ENCODE results near the gene ASTE1.
"Not testable (repeated sequence)": the region's sequence is repeated elsewhere in the genome, so short reads cannot be mapped to it uniquely, and the experiment has no call there.

The ASTE1 gene

GRCh38 chr3:131008326-131008725, 18.3 kb downstream of the ASTE1 start:
- DNase-seq: no peak

DNA sequence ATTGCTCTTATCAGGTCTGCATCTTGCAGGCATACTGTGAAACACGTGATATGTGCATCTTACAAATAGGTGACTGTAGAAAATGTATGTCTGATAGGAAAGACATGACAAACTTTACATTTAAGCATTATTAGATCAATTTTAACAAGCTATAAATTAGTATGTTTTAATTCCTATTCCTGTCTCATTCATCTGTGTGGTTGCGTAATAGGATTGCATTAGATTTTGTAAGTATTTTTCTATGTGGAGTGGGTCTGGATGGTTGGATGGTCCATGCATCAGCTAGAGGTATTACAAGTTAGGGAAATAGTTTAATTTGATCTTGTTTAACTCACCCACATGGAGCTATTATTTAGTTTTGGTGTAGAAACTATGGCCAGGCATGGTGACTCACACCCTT, 18.8 kb downstream of the ASTE1 start:
- DNase-seq: no peak

DNA sequence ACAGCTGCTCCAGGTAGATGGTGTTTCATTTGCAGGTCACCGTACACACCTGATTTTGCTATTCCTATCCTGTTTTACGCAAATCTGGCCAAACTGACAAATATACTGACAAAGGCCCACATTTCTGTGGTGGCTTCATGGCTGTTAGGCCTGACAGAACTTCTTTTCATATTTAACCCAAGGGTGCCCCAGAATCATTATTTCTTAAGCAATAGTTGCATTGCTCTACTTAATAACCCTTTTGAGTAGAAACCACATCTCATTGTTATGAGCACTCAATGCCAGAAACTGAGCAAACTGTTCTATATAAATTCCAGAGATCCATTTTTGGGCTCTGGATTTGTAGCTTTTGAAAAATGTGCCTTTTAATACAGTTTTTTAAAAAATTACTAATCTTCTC, 19.4 kb downstream of the ASTE1 start:
- DNase-seq: no peak

GRCh38 chr3:131004603-131005002, 22.0 kb downstream of the ASTE1 start:
- DNase-seq: no peak

GRCh38 chr3:131001071-131001470, 25.6 kb downstream of the ASTE1 start:
- DNase-seq: no peak

GRCh38 chr3:130997289-130997688, 29.3 kb downstream of the ASTE1 start:
- no peak for DNase-seq

- DNase-seq: no peak
Measured at GRCh38 chr3:130992344-130992743, 34.3 kb downstream of the ASTE1 start.

DNA sequence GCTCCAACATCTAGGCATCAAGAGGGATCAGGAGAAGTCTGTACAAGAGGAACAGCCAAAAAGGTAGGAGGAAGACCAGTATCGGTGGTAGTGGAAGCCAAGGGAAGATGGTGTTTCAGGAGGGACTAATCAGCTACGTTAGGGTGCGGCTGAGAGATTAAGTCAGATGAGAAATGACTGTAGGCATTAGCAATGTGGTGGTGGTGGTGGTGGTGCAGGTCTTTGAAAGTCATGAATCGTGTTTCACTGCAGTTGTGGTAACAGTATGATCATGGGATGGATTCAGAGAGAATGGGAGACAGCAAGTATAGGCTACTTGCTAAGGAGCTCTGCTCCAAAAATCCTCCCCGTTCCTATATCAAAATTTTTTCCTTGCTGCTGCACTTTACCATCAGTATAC, 35.5 kb downstream of the ASTE1 start:
- DNase-seq: no peak

- no peak for DNase-seq
Measured at GRCh38 chr3:130990282-130990681, 36.3 kb downstream of the ASTE1 start.

DNA sequence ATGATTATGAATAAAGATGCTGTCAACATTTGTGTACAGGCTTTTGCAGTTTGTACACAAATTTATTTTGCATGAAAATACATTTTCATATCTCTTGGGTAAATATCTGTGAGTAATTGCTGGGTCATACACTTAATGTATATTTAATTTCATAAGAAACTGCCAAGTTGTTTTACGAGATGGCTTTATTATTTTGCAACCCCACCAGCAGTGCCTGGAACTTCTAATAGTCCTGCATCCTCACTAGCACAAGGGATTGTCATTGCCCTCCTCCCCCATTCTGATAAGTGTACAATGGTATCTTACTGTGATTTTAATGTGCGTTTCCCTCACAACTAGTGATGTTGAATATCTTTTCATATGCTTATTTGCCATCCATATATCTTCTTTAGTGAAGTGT, 45.2 kb downstream of the ASTE1 start:
- no peak for DNase-seq

- DNase-seq: no peak
Measured at GRCh38 chr3:130979117-130979516, 47.5 kb downstream of the ASTE1 start.

- DNase-seq: no peak
Measured at GRCh38 chr3:130976706-130977105, 49.9 kb downstream of the ASTE1 start.

GRCh38 chr3:130975251-130975650, 51.4 kb downstream of the ASTE1 start:
- no peak for DNase-seq

GRCh38 chr3:130974201-130974600, 52.4 kb downstream of the ASTE1 start:
- no peak for DNase-seq

DNA sequence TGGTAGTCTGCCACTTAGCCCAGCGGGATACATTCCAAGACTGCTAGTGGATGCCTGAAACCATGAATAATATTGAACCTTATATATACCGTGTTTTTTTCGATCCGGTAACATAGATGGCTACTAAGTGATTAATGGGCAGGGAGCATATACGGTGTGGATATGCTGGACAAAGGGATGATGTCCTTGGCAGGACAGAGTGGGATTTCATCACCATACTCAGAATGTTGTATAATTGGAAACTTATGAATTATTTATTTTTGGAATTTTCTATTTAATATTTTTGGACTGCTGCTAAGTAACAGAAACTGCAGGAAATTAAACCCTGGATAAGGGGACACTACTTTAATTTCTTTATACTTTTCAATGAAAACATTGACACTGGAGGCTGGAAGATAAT, 53.2 kb downstream of the ASTE1 start:
- no peak for DNase-seq

GRCh38 chr3:130972592-130972991, 54.0 kb downstream of the ASTE1 start:
- DNase-seq: not testable (repeated sequence)

DNA sequence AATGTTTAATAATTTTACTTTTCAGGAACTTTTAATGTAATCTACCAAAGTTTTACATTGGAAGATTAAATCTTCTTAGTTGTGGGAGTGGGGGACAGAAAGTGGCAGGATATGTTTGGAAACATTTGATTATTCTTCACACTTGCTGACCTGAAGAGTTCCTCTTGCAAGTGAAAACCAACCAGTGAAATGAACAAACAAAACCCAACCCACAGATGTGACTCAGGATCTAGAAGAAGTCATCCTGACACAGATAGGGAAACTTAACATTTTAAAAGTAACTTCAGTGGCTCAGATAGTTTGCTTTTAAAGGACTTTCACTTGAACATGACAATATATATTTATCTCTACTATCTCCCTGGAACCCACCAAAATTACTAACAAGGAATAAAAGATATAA, 55.4 kb downstream of the ASTE1 start:
- no peak for DNase-seq

DNA sequence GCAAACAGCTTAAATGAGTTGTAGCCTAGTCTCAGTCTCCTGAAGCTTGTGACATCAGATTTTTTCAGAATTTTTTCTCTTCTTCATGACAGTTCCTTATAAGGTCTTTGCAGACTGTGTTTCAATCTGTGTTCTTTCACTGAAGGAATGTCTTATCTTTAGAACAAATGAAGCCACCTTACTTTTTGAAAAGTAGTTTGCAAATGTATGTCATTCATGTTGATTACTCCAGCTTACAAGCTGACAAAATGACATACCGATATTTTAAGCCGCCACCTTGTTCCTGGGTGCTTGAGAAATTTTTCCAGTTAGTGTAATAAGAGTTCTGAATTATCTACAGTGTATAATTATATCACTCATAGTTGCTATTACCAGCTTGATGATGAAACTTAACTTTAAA, 57.0 kb downstream of the ASTE1 start:
- no peak for DNase-seq

DNA sequence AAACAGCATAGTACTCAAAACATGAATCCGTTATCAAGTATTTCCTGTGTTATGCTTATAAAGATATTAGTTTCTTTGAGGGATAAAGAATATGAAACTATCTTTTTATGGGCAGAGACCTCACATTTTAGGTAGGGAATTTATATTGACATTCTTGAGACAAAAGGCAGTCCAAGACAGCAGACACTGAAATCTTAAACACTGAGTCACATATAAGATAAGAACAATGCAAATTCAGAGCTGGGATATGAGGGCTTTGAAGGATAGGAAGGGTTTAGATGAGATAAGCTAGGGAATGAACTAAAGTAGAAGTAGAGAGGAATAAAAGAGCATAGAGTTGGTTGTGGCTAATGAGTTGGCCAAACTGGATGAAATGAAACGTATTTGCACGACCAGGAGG, 58.4 kb downstream of the ASTE1 start:
- DNase-seq: no peak

DNA sequence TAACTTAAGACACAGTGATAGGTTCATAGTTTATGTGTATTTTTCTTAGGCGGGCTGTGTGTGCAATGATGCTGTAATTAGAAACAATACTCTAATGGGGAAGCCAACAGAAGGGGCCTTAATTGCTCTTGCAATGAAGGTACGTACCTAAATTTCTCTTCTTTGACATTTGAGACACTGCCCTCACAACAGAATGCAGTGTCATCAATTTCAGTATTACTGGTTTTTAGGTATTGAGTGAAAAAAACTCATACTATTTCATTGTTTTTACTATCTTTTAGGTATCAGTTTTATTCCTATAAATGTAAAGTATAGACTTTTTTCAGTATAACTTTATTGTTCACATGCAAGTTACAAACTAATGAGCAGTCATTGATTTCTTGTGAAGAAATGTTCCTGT, 59.3 kb downstream of the ASTE1 start:
- DNase-seq: no peak

DNA sequence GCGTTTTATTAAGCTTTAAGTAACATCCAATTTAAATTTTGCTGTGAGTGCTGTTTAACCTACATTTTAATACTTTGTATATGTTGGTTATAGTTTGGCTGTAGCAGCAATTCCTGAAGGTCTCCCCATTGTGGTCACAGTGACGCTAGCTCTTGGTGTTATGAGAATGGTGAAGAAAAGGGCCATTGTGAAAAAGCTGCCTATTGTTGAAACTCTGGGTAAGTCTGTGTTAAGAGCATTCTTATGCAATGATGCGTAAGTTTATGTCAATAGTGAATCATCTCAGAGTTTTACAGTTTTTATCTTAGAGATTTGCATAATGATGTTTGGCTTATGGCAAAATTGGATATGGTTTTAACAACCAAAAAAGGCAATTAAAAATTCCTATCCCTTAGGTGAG, 62.7 kb downstream of the ASTE1 start:
- no peak for DNase-seq
